ENCODE results near the gene ZNF92. TPM values are rescaled to one million over a fixed set of nuclear protein-coding genes. Genes with fewer than 3 reads are reported as not detected.
"Not testable (repeated sequence)": the region's sequence is repeated elsewhere in the genome, so short reads cannot be mapped to it uniquely, and the experiment has no call there.

ZNF92 gene
- total RNA-seq, 4 donors from 2014 or later = 5.7 to 11.7 (median 9.3) TPM

- DNase-seq (ENCODE audit: low spot score in 2 of 2) = no peak
- TF ChIP-seq POLR2AphosphoS5 (IDR thresholded peaks at IDR 0.05) (no peak), POLR2A (IDR thresholded peaks at IDR 0.05) (no peak), EP300 (IDR thresholded peaks at IDR 0.05) (no peak)
- Histone ChIP-seq H3K36me3 (no peaks in the 10 kb centered on the region), H3K27ac (no peak overlapping the region), H3K4me3 (no peak overlapping the region), H3K27me3 (no peaks in the 10 kb centered on the region), H3K9me3 (no peaks in the 10 kb centered on the region), H3K4me1 (peaks cover 15% of the 10 kb centered on the region)
- WGBS = 63% methylated on average over 3 of the region's 3 CpGs
Observed at GRCh38 chr7:65379318-65379717, 5.7 kb downstream of the ZNF92 start.

DNA sequence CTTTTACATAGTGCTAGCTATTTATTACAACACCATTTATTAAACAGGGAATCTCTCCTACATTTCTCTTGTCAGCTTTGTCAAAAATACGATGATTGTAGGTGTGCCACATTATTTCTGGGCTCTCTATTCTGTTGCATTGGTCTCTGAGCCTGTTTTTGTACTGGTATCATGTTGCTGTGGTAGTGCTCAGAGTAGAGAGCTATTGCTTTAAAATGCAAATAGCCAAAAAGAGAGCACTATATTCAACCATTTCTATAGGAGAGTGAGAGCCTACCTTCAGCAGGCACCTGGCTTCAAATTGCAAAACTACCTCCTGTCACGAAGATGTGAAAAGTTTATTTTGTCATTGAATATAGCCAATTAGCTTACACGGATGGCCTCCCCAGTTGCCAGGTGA, 8.1 kb downstream of the ZNF92 start:
- Histone ChIP-seq H3K4me3 (no peak overlapping the region), H3K27me3 (no peaks in the 10 kb centered on the region), H3K9me3 (no peaks in the 10 kb centered on the region), H3K27ac (no peak overlapping the region), H3K36me3 (no peaks in the 10 kb centered on the region), H3K4me1 (peaks cover 3% of the 10 kb centered on the region)
- no peak for DNase-seq (ENCODE audit: low spot score in 2 of 2)
- 93% methylated on average over 3 of the region's 3 CpGs for WGBS
- TF ChIP-seq CTCF (IDR thresholded peaks at IDR 0.05) = no peak
- no peak for TF ChIP-seq EP300 (IDR thresholded peaks at IDR 0.05)
- TF ChIP-seq POLR2A (IDR thresholded peaks at IDR 0.05) = no peak
- no peak for TF ChIP-seq POLR2AphosphoS5 (IDR thresholded peaks at IDR 0.05)

- no peak for DNase-seq (ENCODE audit: low spot score in 2 of 2)
- H3K9me3 ChIP-seq = no peaks in the 10 kb centered on the region
- H3K27ac ChIP-seq = no peak overlapping the region
- H3K4me1 ChIP-seq = peaks cover 3% of the 10 kb centered on the region
- H3K4me3 ChIP-seq = no peak overlapping the region
- no peaks in the 10 kb centered on the region for H3K27me3 ChIP-seq
- 90% methylated on average over 3 of the region's 3 CpGs for WGBS
- H3K36me3 ChIP-seq = no peaks in the 10 kb centered on the region
- TF ChIP-seq POLR2AphosphoS5 (IDR thresholded peaks at IDR 0.05) = no peak
- no peak for TF ChIP-seq POLR2A (IDR thresholded peaks at IDR 0.05)
- no peak for TF ChIP-seq EP300 (IDR thresholded peaks at IDR 0.05)
- TF ChIP-seq CTCF (IDR thresholded peaks at IDR 0.05) = no peak
Observed at GRCh38 chr7:65382452-65382851, 8.8 kb downstream of the ZNF92 start.

- DNase-seq (ENCODE audit: low spot score in 2 of 2) = no peak
- Histone ChIP-seq H3K4me1 (no peaks in the 10 kb centered on the region), H3K4me3 (no peak overlapping the region), H3K36me3 (peaks cover 37% of the 10 kb centered on the region), H3K27ac (no peak overlapping the region), H3K9me3 (no peaks in the 10 kb centered on the region), H3K27me3 (no peaks in the 10 kb centered on the region)
- TF ChIP-seq EP300 (IDR thresholded peaks at IDR 0.05) (no peak), POLR2A (IDR thresholded peaks at IDR 0.05) (no peak), POLR2AphosphoS5 (IDR thresholded peaks at IDR 0.05) (no peak), CTCF (IDR thresholded peaks at IDR 0.05) (no peak)
- 98% methylated on average over 2 of the region's 2 CpGs for WGBS
Observed at GRCh38 chr7:65387891-65388290, 14.2 kb downstream of the ZNF92 start.

GRCh38 chr7:65390588-65390987, 16.9 kb downstream of the ZNF92 start:
- WGBS = 100% methylated on average over 2 of the region's 4 CpGs
- no peak overlapping the region for H3K4me3 ChIP-seq
- no peaks in the 10 kb centered on the region for H3K27me3 ChIP-seq
- no peak for DNase-seq (ENCODE audit: low spot score in 2 of 2)
- H3K27ac ChIP-seq = no peak overlapping the region
- TF ChIP-seq POLR2A (IDR thresholded peaks at IDR 0.05) (no peak), CTCF (IDR thresholded peaks at IDR 0.05) (no peak), EP300 (IDR thresholded peaks at IDR 0.05) (no peak), POLR2AphosphoS5 (IDR thresholded peaks at IDR 0.05) (no peak)
- no peaks in the 10 kb centered on the region for H3K9me3 ChIP-seq
- H3K4me1 ChIP-seq = no peaks in the 10 kb centered on the region
- peaks cover 44% of the 10 kb centered on the region for H3K36me3 ChIP-seq

DNA sequence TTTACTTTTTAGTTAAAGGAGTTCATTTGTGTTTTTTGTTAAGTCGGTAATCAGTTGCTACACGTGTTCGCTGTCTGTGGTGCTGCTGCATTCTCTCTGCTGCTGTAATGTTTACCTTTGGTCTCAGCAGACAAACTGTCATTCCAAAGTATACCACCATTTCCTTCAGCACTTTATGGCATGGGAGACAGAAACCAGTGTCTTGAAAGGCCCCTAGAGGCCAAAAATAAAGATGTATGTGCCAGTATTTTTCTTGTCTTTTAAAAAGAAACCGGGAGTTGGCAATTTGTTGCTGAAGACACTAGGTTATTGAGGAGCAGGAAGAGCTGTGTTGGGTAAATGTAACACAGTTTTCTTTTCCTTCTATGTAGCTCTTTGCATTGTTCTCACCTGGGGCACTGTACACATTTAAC, 24.1 kb downstream of the ZNF92 start:
- Histone ChIP-seq H3K4me3 (no peak overlapping the region), H3K27me3 (no peaks in the 10 kb centered on the region), H3K9me3 (peaks cover 11% of the 10 kb centered on the region), H3K4me1 (no peaks in the 10 kb centered on the region), H3K27ac (no peak overlapping the region), H3K36me3 (peaks cover 27% of the 10 kb centered on the region)
- TF ChIP-seq POLR2A (IDR thresholded peaks at IDR 0.05) = no peak
- TF ChIP-seq POLR2AphosphoS5 (IDR thresholded peaks at IDR 0.05) = no peak
- no peak for TF ChIP-seq CTCF (IDR thresholded peaks at IDR 0.05)
- TF ChIP-seq EP300 (IDR thresholded peaks at IDR 0.05) = no peak
- no peak for DNase-seq (ENCODE audit: low spot score in 2 of 2)
- 82% methylated on average over 4 of the region's 4 CpGs for WGBS

DNA sequence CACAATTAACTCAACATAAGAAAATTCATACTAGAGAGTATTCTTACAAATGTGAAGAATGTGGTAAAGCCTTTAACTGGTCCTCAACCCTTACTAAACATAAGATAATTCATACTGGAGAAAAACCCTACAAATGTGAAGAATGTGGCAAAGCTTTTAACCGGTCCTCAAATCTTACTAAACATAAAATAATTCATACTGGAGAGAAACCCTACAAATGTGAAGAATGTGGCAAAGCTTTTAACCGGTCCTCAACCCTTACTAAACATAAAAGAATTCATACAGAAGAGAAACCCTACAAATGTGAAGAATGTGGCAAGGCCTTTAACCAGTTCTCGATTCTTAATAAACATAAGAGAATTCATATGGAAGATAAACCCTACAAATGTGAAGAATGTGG, 25.0 kb downstream of the ZNF92 start:
- H3K9me3 ChIP-seq = peaks cover 18% of the 10 kb centered on the region
- WGBS = 86% methylated on average over 3 of the region's 3 CpGs
- DNase-seq (ENCODE audit: low spot score in 2 of 2) = not testable (repeated sequence)

GRCh38 chr7:65399101-65399500, 25.4 kb downstream of the ZNF92 start:
- H3K36me3 ChIP-seq = peaks cover 24% of the 10 kb centered on the region
- not testable (repeated sequence) for H3K4me3 ChIP-seq; H3K27ac ChIP-seq; DNase-seq (ENCODE audit: low spot score in 2 of 2); H3K27me3 ChIP-seq; H3K4me1 ChIP-seq
- 79% methylated on average over 1 of the region's 1 CpG for WGBS
- peaks cover 22% of the 10 kb centered on the region for H3K9me3 ChIP-seq

More for the DNA sequence above, 25.0 kb downstream of the ZNF92 start:
- peaks cover 24% of the 10 kb centered on the region for H3K36me3 ChIP-seq
- not testable (repeated sequence) for H3K4me3 ChIP-seq, H3K4me1 ChIP-seq, H3K27me3 ChIP-seq, H3K27ac ChIP-seq

Data from suprapubic skin (tissue), 4 donors.